GM18868 (cell line): ENCODE measurements around the gene SLC25A40.

ENCODE experiments used
- ATAC-seq: cut with Tn5 transposase; IDR thresholded peaks from one replicate; pipeline ENCODE4 v1.9.1; 2021; ENCODE audit warnings: mild to moderate bottlenecking, moderate library complexity; ENCODE audit not compliant: unreplicated experiment

Gene SLC25A40

DNA sequence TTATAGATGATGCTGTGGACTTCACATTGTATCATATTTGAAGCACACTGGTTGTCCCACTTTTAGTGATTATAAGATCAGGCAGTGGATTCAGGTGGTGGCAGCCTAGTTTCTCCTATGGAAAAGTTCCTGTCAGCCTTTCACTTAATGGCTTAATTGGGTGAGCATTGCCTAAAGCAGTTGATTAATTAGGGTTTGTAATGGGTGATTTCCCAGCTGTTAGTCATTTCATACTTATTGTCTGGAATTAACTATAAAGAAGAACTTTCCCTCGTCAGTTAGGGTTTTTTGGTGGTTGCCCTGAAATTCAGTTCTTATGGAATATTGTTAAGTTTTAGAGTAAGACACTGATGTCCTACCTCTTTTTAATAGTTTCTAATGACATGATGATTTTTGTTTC lies 78.8 kb downstream of the SLC25A40 start:
- peak; percentile 9 for ATAC-seq

- no peak for ATAC-seq
Measured at GRCh38 chr7:87785368-87785995, 90.7 kb downstream of the SLC25A40 start.

DNA sequence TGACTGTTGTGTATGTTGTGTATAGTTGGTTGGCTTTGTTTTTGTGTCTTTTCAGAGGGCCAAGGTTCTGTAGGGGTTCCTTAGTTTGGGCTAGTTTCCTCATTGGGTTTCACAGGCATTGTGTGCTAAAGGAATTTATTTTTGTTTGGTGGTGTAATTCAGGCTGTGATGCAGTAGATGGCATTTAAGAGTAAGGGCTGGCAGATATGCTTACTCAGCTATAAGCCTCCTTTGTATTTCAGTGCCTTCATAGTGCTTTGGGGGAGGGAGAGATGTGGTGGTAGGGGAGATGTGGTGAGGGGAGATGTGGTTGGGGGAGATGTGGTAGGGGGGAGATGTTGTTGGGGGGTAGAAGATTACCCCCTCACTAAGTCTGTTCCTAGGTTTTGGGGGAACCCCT lies 91.7 kb downstream of the SLC25A40 start:
- no peak for ATAC-seq
